ENCODE results near the gene EEF1AKMT1. TPM values are rescaled to one million over a fixed set of nuclear protein-coding genes. Genes with fewer than 3 reads are reported as not detected.
A peak's percentile ranks its signal among the peaks of the same experiment; 100 is the strongest.

EEF1AKMT1 gene
- total RNA-seq, 4 donors from 2014 or later, result 5.9 to 8.5 (median 8.0) TPM

DNA sequence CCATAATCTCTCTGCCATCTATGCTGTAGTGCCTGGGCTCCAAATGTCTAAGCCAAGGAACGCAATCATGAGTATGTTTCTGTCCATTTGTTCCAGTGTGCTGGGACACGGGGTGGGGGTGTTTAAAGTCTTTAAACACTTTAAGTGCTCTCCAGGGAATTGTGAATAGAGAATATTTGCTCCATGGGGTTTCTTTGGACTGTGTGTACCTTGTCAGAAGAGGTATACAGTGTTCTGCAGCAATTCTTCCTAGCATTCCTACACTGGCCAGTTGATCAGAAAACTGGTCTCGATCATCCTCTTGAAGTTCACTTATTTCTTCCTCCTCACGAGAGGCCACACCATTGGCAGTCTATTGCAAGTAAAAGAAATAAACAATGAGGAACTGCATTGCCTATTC, 35.1 kb upstream of the EEF1AKMT1 start:
- Histone ChIP-seq H3K27ac (peak overlapping the region; percentile 87 to 93 (median 88)), H3K9me3 (no peaks in the 10 kb centered on the region), H3K27me3 (no peaks in the 10 kb centered on the region), H3K36me3 (peaks cover 0 to 28% of the 10 kb centered on the region in 2 donors), H3K4me3 (no peak overlapping the region), H3K4me1 (peaks cover 17 to 28% of the 10 kb centered on the region in 2 donors)
- DNase-seq (no peak), ATAC-seq (no peak)
- in situ Hi-C loops (cut with MboI; ENCODE audit: low sequenced_read_pairs in 4 of 4), result no loop called here
- TF ChIP-seq POLR2A (IDR thresholded peaks at IDR 0.05), result no peak
- TF ChIP-seq, protein P1, sequence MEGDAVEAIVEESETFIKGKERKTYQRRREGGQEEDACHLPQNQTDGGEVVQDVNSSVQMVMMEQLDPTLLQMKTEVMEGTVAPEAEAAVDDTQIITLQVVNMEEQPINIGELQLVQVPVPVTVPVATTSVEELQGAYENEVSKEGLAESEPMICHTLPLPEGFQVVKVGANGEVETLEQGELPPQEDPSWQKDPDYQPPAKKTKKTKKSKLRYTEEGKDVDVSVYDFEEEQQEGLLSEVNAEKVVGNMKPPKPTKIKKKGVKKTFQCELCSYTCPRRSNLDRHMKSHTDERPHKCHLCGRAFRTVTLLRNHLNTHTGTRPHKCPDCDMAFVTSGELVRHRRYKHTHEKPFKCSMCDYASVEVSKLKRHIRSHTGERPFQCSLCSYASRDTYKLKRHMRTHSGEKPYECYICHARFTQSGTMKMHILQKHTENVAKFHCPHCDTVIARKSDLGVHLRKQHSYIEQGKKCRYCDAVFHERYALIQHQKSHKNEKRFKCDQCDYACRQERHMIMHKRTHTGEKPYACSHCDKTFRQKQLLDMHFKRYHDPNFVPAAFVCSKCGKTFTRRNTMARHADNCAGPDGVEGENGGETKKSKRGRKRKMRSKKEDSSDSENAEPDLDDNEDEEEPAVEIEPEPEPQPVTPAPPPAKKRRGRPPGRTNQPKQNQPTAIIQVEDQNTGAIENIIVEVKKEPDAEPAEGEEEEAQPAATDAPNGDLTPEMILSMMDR (IDR thresholded peaks at IDR 0.05 in 4 of 5, conservative IDR thresholded peaks at IDR 0.05 in 1 of 5), result no peak
- intact Hi-C loops (cut with DNase I; ENCODE audit: low total_unique reads), result no loop called here

DNA sequence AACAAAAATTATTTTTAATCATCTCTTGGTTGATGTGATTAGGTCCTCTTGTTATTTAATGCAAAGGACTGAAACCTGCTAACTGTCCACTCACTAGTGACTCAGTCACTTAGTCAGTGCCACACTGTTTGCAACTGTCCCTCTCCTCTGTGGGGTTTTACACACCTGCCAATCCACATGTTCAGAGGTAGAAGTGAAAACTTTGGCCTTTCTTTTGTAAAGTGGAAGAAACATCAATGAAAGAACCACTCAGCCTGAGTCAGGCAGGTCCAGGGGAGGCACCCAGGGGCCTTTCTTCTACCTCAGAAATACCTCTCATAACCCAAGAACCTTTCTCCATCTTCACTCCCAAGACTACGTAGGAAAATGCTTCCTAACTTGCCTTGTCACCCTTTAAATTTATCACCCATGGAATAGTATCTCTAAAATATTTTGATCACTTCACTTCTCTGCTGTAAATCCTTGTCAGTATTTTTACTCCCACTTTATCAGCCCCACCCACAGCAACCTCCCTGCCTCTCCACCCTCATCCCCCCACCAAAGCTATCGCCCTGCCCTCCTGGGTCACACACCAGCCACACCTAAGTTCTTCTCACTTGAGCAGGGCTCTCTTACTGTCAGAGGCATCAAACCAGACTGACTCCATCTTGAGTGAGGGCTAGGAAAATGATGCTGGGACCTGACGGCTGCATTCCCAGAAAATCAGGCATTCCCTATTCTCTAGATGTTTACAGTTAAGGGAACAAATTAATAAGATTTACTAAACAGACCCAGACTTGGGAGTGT, 29.6 kb upstream of the EEF1AKMT1 start:
- no peak overlapping the region for H3K4me3 ChIP-seq
- H3K27ac ChIP-seq, result peak overlapping the region; percentile 52 to 67 (median 58)
- H3K36me3 ChIP-seq, result peaks cover 0 to 28% of the 10 kb centered on the region in 2 donors
- DNase-seq (no peak), ATAC-seq (no peak)
- in situ Hi-C loops (cut with MboI; ENCODE audit: low sequenced_read_pairs in 4 of 4) (no loop called here), intact Hi-C loops (cut with DNase I; ENCODE audit: low total_unique reads) (no loop called here)
- H3K27me3 ChIP-seq, result no peaks in the 10 kb centered on the region
- TF ChIP-seq POLR2A (IDR thresholded peaks at IDR 0.05), result no peak
- TF ChIP-seq, protein P1 (IDR thresholded peaks at IDR 0.05 in 4 of 5, conservative IDR thresholded peaks at IDR 0.05 in 1 of 5), result no peak
- H3K9me3 ChIP-seq, result no peaks in the 10 kb centered on the region
- no peaks in the 10 kb centered on the region for H3K4me1 ChIP-seq

DNA sequence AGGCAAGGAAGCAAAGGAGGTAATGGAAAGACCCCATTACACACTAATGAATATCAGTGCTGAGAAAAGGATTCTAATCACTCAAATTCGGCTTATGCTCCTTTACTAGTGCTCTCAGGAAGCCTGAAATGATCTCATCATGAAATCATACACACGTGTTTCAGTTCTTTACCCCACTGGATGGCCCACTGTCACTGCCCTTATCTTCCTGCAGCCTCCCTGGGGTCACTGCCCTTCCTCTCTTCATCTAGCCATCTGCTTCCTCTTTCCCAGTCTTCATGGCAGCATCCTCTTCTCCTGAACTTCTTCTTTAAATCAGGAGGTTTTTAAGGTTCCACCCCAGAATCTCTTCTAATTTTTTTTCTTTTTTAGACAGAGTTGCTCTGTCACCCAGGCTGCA, 27.9 kb upstream of the EEF1AKMT1 start:
- intact Hi-C loops (cut with DNase I; ENCODE audit: low total_unique reads) (no loop called here), in situ Hi-C loops (cut with MboI; ENCODE audit: low sequenced_read_pairs in 4 of 4) (no loop called here)
- Histone ChIP-seq H3K4me3 (no peak overlapping the region), H3K27me3 (no peaks in the 10 kb centered on the region), H3K36me3 (peaks cover 0 to 20% of the 10 kb centered on the region in 2 donors), H3K4me1 (peaks cover 0 to 10% of the 10 kb centered on the region in 2 donors), H3K9me3 (no peaks in the 10 kb centered on the region), H3K27ac (peak overlapping the region in 3 of 4 donors; percentile 10 to 67 (median 52))
- TF ChIP-seq, protein P1 (IDR thresholded peaks at IDR 0.05 in 4 of 5, conservative IDR thresholded peaks at IDR 0.05 in 1 of 5), result no peak
- TF ChIP-seq POLR2A (IDR thresholded peaks at IDR 0.05), result no peak
- DNase-seq (no peak), ATAC-seq (no peak)

DNA sequence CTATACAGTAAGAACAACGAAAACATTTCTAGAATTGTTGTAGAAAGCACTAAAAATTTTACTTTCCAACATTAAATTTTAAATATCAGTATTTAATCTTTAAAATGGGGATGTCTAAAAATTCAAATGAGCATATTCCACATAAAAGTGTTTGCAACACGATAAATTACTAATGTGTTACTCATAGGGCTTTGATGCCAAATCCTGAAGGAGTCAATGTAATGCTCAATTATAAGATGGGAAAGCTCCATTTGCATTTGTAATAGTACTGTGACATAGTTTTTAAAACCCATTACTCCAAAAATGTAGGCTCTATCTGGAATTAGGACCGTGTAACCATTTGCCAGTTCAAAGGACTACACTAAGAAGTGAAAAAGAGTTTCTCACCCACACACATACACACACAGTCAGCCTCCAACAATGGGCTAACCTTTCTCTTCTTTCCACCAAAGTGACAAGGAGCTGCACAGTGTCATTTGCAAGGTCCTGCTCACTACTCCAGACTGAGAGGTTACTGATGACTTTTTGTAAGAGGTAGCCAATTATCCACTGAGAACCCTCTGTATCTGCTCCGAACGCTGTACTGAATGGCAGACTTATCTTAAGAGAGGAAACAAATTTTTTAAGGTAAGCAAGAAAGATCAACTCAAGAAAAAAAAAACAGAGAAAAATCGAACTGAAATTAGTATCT, 26.1 kb upstream of the EEF1AKMT1 start:
- intact Hi-C loops (cut with DNase I; ENCODE audit: low total_unique reads) (no loop called here), in situ Hi-C loops (cut with MboI; ENCODE audit: low sequenced_read_pairs in 4 of 4) (no loop called here)
- Histone ChIP-seq H3K4me1 (peaks cover 0 to 10% of the 10 kb centered on the region in 2 donors), H3K27ac (peak overlapping the region in 2 of 4 donors; percentile 22 to 67), H3K27me3 (no peaks in the 10 kb centered on the region), H3K9me3 (no peaks in the 10 kb centered on the region), H3K4me3 (no peak overlapping the region), H3K36me3 (peaks cover 0 to 35% of the 10 kb centered on the region in 2 donors)
- ATAC-seq (no peak), DNase-seq (no peak)
- TF ChIP-seq, protein P1 (IDR thresholded peaks at IDR 0.05 in 4 of 5, conservative IDR thresholded peaks at IDR 0.05 in 1 of 5), result no peak
- no peak for TF ChIP-seq POLR2A (IDR thresholded peaks at IDR 0.05)
